ENCODE data around the gene KRTAP4-1.
A peak's percentile ranks its signal among the peaks of the same experiment; 100 is the strongest.
"Not testable (repeated sequence)": the region's sequence is repeated elsewhere in the genome, so short reads cannot be mapped to it uniquely, and the experiment has no call there.

The KRTAP4-1 gene

GRCh38 chr17:41160648-41161047 is 24.1 kb downstream of the KRTAP4-1 start, which contains the start of gene KRTAP4-4:
KRTAP4-4 (minus strand) TSS chr17:41160748; CDS start chr17:41160691, 57 bp downstream.
- no peak within 1 kb of the TSS for H3K18ac ChIP-seq (ENCODE audit: low read depth in 1 of 2, low read length in 2 of 2)
- no peaks in the 10 kb centered on the region for H3K9me3 ChIP-seq (ENCODE audit: control insufficient read depth, low read length)
- no peak within 1 kb of the TSS for H4K91ac ChIP-seq (ENCODE audit: low read length)
- peak within 1 kb of the TSS in 1 of 2 experiments; percentile 2 for H3K4ac ChIP-seq (ENCODE audit: low read depth in 1 of 2, low read length in 2 of 2)
- no peak within 1 kb of the TSS for H2AK5ac ChIP-seq (ENCODE audit: low read length, severe bottlenecking)
- H3K27me3 ChIP-seq (ENCODE audit: control insufficient read depth in 1 of 2, insufficient read depth in 1 of 2, low read length in 2 of 2): no peaks in the 10 kb centered on the region
- no peak within 1 kb of the TSS for H2AFZ ChIP-seq (ENCODE audit: low read depth, low read length)
- no peak for DNase-seq
- peak within 1 kb of the TSS in 1 of 2 experiments; percentile 72 for H3K23ac ChIP-seq (ENCODE audit: low read length in 2 of 2)
- no peak within 1 kb of the TSS for H2BK15ac ChIP-seq (ENCODE audit: low read depth, poor library complexity, severe bottlenecking)
- no peak within 1 kb of the TSS for H3K4me2 ChIP-seq (ENCODE audit: low read length, poor library complexity, severe bottlenecking)
- no peak within 1 kb of the TSS for H3K27ac ChIP-seq (ENCODE audit: low read length, poor library complexity, severe bottlenecking)
- peaks cover 4% of the 10 kb centered on the region for H3K4me1 ChIP-seq (ENCODE audit: control insufficient read depth, insufficient read depth, low read depth, low read length)
- H3K9ac ChIP-seq (ENCODE audit: low read length): no peak within 1 kb of the TSS
- H3K4me3 ChIP-seq (ENCODE audit: insufficient read depth in 1 of 2, low read depth in 1 of 2, low read length in 2 of 2): no peak within 1 kb of the TSS
- H3K79me1 ChIP-seq (replicated peaks; ENCODE audit: low read length, poor library complexity, severe bottlenecking): no peaks in the 10 kb centered on the region
- H2BK120ac ChIP-seq (ENCODE audit: low read depth, low read length): no peak within 1 kb of the TSS
- H2BK5ac ChIP-seq (ENCODE audit: low read depth, low read length, poor library complexity, severe bottlenecking): no peak within 1 kb of the TSS
- H3K14ac ChIP-seq (ENCODE audit: low read length in 2 of 2): peak within 1 kb of the TSS in 1 of 2 experiments; percentile 93
- WGBS: 100% methylated on average over 1 of the region's 1 CpG
- H2BK12ac ChIP-seq (ENCODE audit: low read length in 2 of 2): no peak within 1 kb of the TSS
- H4K8ac ChIP-seq (ENCODE audit: low read length): no peak within 1 kb of the TSS
- peaks cover 0 to 4% of the 10 kb centered on the region in 2 experiments for H3K36me3 ChIP-seq (ENCODE audit: control insufficient read depth in 1 of 2, insufficient read depth in 2 of 2, low read depth in 1 of 2, low read length in 2 of 2)

- H3K9ac ChIP-seq (ENCODE audit: low read length): not testable (repeated sequence)
Observed at GRCh38 chr17:41160190-41160589, 24.5 kb downstream of the KRTAP4-1 start.

GRCh38 chr17:41153856-41154255 is 30.9 kb downstream of the KRTAP4-1 start:
- Histone ChIP-seq H4K91ac (ENCODE audit: low read length) (no peak overlapping the region), H4K8ac (ENCODE audit: low read length) (no peak overlapping the region), H3K9me3 (ENCODE audit: control insufficient read depth, low read length) (no peaks in the 10 kb centered on the region)

More at GRCh38 chr17:41160190-41160589, 24.5 kb downstream of the KRTAP4-1 start:
- Histone ChIP-seq H3K23ac (ENCODE audit: low read length in 2 of 2) (peak overlapping the region in 1 of 2 experiments; percentile 72), H3K14ac (ENCODE audit: low read length in 2 of 2) (peak overlapping the region in 1 of 2 experiments; percentile 93), H3K4ac (ENCODE audit: low read depth in 1 of 2, low read length in 2 of 2) (peak overlapping the region in 1 of 2 experiments; percentile 2)
- not testable (repeated sequence) for H3K9me3 ChIP-seq (ENCODE audit: control insufficient read depth, low read length); DNase-seq; H4K8ac ChIP-seq (ENCODE audit: low read length); H3K36me3 ChIP-seq (ENCODE audit: control insufficient read depth in 1 of 2, insufficient read depth in 2 of 2, low read depth in 1 of 2, low read length in 2 of 2); H3K27ac ChIP-seq (ENCODE audit: low read length, poor library complexity, severe bottlenecking); H3K18ac ChIP-seq (ENCODE audit: low read depth in 1 of 2, low read length in 2 of 2); H2BK120ac ChIP-seq (ENCODE audit: low read depth, low read length); H3K4me3 ChIP-seq (ENCODE audit: insufficient read depth in 1 of 2, low read depth in 1 of 2, low read length in 2 of 2); H2AFZ ChIP-seq (ENCODE audit: low read depth, low read length); H2BK12ac ChIP-seq (ENCODE audit: low read length in 2 of 2); H2BK15ac ChIP-seq (ENCODE audit: low read depth, poor library complexity, severe bottlenecking); H4K91ac ChIP-seq (ENCODE audit: low read length); H3K79me1 ChIP-seq (replicated peaks; ENCODE audit: low read length, poor library complexity, severe bottlenecking); H2AK5ac ChIP-seq (ENCODE audit: low read length, severe bottlenecking); H3K4me1 ChIP-seq (ENCODE audit: control insufficient read depth, insufficient read depth, low read depth, low read length); H3K4me2 ChIP-seq (ENCODE audit: low read length, poor library complexity, severe bottlenecking); H2BK5ac ChIP-seq (ENCODE audit: low read depth, low read length, poor library complexity, severe bottlenecking); H3K27me3 ChIP-seq (ENCODE audit: control insufficient read depth in 1 of 2, insufficient read depth in 1 of 2, low read length in 2 of 2)
- 85% methylated on average over 3 of the region's 3 CpGs for WGBS

GRCh38 chr17:41151525-41151924 is 33.2 kb downstream of the KRTAP4-1 start:
- 86% methylated on average over 1 of the region's 2 CpGs for WGBS
- H2AFZ ChIP-seq (ENCODE audit: low read depth, low read length): no peak overlapping the region
- H3K4ac ChIP-seq (ENCODE audit: low read depth in 1 of 2, low read length in 2 of 2): no peak overlapping the region
- H3K18ac ChIP-seq (ENCODE audit: low read depth in 1 of 2, low read length in 2 of 2): no peak overlapping the region
- no peak overlapping the region for H3K27ac ChIP-seq (ENCODE audit: low read length, poor library complexity, severe bottlenecking)
- H3K4me3 ChIP-seq (ENCODE audit: insufficient read depth in 1 of 2, low read depth in 1 of 2, low read length in 2 of 2): no peak overlapping the region
- no peak overlapping the region for H2AK5ac ChIP-seq (ENCODE audit: low read length, severe bottlenecking)
- no peaks in the 10 kb centered on the region for H3K4me1 ChIP-seq (ENCODE audit: control insufficient read depth, insufficient read depth, low read depth, low read length)
- no peak for DNase-seq
- H4K91ac ChIP-seq (ENCODE audit: low read length): no peak overlapping the region
- H3K14ac ChIP-seq (ENCODE audit: low read length in 2 of 2): no peak overlapping the region
- H3K79me1 ChIP-seq (replicated peaks; ENCODE audit: low read length, poor library complexity, severe bottlenecking): no peaks in the 10 kb centered on the region
- no peak overlapping the region for H2BK5ac ChIP-seq (ENCODE audit: low read depth, low read length, poor library complexity, severe bottlenecking)
- no peak overlapping the region for H4K8ac ChIP-seq (ENCODE audit: low read length)
- no peaks in the 10 kb centered on the region for H3K36me3 ChIP-seq (ENCODE audit: control insufficient read depth in 1 of 2, insufficient read depth in 2 of 2, low read depth in 1 of 2, low read length in 2 of 2)
- H2BK15ac ChIP-seq (ENCODE audit: low read depth, poor library complexity, severe bottlenecking): no peak overlapping the region
- H3K9me3 ChIP-seq (ENCODE audit: control insufficient read depth, low read length): no peaks in the 10 kb centered on the region
- H2BK12ac ChIP-seq (ENCODE audit: low read length in 2 of 2): no peak overlapping the region
- no peak overlapping the region for H3K9ac ChIP-seq (ENCODE audit: low read length)
- H2BK120ac ChIP-seq (ENCODE audit: low read depth, low read length): no peak overlapping the region
- no peaks in the 10 kb centered on the region for H3K27me3 ChIP-seq (ENCODE audit: control insufficient read depth in 1 of 2, insufficient read depth in 1 of 2, low read length in 2 of 2)
- no peak overlapping the region for H3K23ac ChIP-seq (ENCODE audit: low read length in 2 of 2)
- H3K4me2 ChIP-seq (ENCODE audit: low read length, poor library complexity, severe bottlenecking): no peak overlapping the region

More at GRCh38 chr17:41153856-41154255, 30.9 kb downstream of the KRTAP4-1 start:
- DNase-seq: no peak
- Histone ChIP-seq H3K4me3 (ENCODE audit: insufficient read depth in 1 of 2, low read depth in 1 of 2, low read length in 2 of 2) (no peak overlapping the region), H3K23ac (ENCODE audit: low read length in 2 of 2) (no peak overlapping the region), H3K27ac (ENCODE audit: low read length, poor library complexity, severe bottlenecking) (no peak overlapping the region), H3K4me2 (ENCODE audit: low read length, poor library complexity, severe bottlenecking) (no peak overlapping the region), H3K27me3 (ENCODE audit: control insufficient read depth in 1 of 2, insufficient read depth in 1 of 2, low read length in 2 of 2) (no peaks in the 10 kb centered on the region), H3K79me1 (replicated peaks; ENCODE audit: low read length, poor library complexity, severe bottlenecking) (no peaks in the 10 kb centered on the region), H2BK5ac (ENCODE audit: low read depth, low read length, poor library complexity, severe bottlenecking) (no peak overlapping the region), H2AK5ac (ENCODE audit: low read length, severe bottlenecking) (no peak overlapping the region), H3K14ac (ENCODE audit: low read length in 2 of 2) (no peak overlapping the region), H3K9ac (ENCODE audit: low read length) (no peak overlapping the region), H3K4ac (ENCODE audit: low read depth in 1 of 2, low read length in 2 of 2) (no peak overlapping the region), H3K4me1 (ENCODE audit: control insufficient read depth, insufficient read depth, low read depth, low read length) (no peaks in the 10 kb centered on the region), H2AFZ (ENCODE audit: low read depth, low read length) (no peak overlapping the region), H2BK12ac (ENCODE audit: low read length in 2 of 2) (no peak overlapping the region), H2BK15ac (ENCODE audit: low read depth, poor library complexity, severe bottlenecking) (no peak overlapping the region), H3K18ac (ENCODE audit: low read depth in 1 of 2, low read length in 2 of 2) (no peak overlapping the region), H3K36me3 (ENCODE audit: control insufficient read depth in 1 of 2, insufficient read depth in 2 of 2, low read depth in 1 of 2, low read length in 2 of 2) (no peaks in the 10 kb centered on the region), H2BK120ac (ENCODE audit: low read depth, low read length) (no peak overlapping the region)
- 62% methylated on average over 2 of the region's 2 CpGs for WGBS
